ENCODE data around the gene NDUFS7. TPM values are rescaled to one million over a fixed set of nuclear protein-coding genes. Genes with fewer than 3 reads are reported as not detected.

Gene NDUFS7
- polyA plus RNA-seq, 1 donor = 88.4 TPM

DNA sequence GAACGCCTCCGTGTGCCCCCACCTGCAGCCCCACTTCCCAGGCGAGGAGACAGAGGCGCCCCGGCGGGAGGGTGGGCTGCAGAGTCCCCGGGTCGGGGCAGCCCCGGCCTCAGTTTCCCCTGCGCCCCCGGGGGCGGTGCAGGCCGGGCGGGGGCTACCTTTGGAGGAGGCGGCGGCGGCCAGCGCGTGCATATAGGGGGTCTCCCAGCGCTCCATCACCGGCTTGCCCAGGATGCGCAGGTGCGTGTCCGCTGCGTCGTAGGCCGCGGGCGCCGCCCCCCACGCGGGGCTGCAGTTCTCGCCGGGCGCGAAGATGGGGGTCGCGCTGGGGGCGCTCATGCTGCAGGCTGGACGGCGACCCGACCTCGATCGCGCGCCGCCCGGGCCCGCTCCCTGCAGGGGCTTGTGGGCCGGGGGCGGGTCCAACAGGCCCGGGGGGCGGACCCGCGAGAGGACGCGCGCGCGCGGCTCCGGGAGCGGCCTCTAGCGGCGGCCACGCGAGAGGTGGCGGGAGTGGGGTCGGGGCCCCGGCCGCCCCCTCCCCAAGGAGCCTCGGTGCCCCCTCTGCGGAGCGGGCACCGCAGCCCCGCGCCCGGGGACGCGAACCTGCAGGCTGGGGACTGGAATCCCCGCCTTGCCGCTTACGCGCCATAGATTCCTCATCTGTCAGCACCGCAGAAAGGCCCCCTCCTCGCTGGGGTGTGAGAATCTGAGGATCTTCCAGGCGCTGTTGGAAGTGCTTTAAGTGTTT lies 17.6 kb downstream of the NDUFS7 start, which contains the start of gene GAMT:
Gene GAMT, minus strand, starts transcription at position 405 of the 751 bp plus-strand sequence. Its CDS starts 66 bp downstream, at position 339.
- peak; percentile 53 for DNase-seq

DNA sequence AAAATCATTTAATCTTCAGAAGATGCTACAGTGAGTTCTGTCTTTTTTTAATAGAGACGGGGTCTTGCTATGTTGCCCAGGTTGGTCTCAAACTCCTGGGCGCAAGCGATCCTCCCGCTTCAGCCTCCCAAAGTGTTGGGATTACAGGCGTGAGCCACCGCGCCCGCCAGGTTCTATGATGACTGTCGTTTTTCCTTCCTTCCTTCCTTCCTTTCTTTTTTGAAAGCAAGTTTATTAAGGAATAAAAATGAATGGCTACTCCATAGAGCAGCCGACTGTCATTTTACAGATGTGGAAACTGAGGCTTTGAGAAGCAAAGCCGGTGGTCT lies 18.1 kb downstream of the NDUFS7 start:
- DNase-seq = no peak

DNA sequence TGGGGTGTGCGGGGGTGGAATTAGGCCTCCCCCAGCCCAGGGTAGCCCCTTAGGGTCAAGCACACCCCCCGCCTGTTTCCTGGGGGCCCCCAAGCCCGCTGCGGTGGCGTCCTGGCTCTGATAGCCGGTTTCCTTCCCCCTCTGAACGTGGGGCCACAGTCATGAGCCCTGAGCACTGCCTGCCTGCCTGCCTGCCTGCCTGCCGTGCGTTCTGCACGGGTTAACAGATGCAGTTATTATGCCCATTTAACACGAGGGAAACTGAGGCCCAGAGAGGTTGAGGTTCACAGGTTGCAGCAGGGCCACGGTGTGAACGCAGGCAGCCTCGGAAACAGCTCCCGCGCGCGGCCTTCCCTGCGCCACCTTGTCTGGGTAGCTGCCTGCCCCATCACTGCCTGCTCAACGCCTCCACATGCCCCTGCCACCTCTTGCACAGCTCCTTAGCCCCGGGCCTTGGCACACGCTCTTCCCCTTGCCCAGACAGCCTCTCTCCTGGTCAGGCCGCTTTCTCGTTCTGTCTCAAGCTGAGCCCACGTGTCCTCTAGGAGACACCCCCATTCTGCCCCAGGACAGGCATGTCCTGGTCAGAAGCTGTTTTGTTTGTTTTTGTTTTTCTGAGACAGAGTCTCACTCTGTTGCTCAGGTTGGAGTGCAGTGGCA lies 18.8 kb downstream of the NDUFS7 start:
- no peak for DNase-seq

DNA sequence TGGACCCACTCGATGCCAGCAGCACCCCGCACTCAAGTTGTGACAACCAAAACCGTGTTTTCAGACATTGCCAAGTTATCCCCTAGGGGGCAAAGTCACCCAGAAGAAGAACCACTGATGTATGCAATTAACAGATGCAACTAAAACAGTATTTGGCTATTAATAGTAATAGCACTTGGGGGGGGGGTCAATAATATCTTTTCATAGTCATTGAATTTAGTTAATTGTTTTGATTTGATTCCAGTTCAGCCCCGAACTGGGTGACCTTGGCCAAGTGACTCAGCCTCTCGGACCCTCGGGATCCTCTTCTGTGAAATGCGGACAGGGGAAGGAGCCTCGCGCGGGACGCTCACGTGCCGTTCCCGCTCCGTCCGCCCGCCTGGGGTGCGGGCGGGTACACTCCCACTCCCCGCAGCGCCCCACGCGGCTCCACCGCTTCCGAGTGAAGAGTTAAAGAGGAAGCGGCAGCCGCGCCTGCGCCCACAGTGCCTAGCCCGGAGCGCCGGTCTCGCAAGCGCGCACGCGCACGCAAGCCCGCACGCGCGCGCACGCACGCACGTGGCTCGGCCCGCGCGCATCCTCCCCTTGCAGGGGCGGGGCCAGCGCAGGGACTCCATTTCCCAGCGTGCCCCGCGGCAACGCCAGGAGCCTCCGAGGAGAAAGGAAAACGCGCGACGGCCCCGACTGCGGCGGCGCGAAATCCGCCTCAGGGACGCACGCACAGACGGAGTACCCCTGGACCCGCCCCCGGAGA lies 23.2 kb downstream of the NDUFS7 start:
- DNase-seq = peak; percentile 99

DNA sequence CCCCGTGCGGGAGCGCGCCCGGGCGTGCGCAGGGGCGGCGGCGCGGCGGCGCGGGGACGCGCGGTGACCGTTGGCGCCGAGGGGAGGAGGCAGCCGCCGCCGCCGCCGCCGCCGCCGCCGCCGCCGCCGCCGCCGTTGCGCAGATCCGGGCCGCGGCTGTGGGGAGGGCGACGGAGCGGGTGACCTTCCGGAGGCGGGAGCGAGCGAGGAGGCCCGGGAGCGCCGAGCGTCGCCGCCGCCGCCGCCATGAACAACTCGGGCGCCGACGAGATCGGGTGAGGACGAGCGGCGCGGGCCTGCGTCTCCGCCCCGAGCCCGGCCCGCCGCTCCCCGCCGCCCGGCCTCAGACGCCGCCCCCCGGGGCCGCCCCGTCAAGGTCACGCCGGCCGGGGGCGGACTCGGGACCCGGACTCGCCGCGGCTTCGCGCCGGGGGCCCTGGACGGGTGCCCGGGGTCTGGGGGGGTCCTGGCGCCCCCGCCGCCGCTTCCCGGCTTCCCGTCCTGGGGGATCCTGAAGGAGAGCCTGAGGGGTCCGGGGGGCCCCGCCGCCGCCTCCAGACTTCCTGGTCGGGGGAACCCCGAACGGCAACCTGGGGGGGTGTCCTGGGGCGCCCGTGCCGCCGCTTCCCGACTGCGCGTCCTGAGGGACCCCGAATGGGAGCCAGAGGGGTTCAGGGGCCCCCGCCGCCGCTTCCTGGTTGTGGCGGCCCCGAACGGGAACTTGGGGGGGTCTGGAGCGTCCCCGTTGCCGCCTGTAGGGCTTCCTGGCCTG lies 24.0 kb downstream of the NDUFS7 start, which contains the start of gene DAZAP1:
Gene DAZAP1, plus strand, starts transcription at position 59 of the 772 bp plus-strand sequence. Its CDS starts 188 bp downstream, at position 247.
- no peak for DNase-seq

DNA sequence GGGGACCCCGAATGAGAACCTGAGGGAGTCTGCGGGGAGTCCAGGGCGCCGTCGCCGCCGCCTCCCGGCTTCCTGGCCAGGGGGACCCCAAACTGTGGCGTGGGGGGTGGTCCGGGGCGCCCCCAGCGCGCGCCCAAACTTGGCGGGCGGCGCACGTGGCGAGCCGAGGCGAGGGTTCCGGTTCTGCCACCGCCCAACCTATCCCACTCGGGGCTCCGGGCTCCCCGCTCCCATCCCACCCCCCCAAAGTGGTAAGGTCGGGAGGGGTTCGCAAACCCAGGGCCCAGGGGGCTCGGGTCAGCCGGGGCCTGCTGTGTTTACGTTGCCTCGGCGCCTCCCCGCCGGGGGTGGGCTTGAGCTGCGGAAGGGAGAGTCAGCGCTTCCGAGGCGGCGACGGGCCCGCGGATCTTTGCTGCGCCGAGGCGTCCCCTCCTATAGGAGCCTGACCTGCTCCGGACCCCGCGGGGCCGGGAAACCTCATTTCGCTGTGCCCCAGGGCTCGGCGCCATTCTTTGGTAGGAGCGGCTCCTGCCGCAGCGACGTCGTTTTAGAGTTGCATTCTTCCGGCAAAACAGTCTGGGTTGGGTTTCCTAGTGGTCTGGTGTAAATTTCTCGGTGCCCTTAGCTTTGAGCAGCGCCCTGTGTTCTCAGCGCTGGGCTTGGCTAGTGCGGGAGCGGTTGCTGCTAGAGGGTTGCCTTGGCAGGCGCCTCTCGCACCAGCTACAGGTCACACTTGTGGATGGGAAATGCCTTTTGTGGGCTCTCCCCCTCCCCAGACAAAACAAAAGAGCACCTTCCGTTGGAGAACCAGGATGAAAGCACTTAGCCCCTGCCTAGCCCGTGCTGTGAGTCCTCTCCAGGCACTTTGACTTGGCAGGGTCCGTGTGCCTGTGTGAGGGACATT lies 24.8 kb downstream of the NDUFS7 start:
- DNase-seq = peak; percentile 51

DNA sequence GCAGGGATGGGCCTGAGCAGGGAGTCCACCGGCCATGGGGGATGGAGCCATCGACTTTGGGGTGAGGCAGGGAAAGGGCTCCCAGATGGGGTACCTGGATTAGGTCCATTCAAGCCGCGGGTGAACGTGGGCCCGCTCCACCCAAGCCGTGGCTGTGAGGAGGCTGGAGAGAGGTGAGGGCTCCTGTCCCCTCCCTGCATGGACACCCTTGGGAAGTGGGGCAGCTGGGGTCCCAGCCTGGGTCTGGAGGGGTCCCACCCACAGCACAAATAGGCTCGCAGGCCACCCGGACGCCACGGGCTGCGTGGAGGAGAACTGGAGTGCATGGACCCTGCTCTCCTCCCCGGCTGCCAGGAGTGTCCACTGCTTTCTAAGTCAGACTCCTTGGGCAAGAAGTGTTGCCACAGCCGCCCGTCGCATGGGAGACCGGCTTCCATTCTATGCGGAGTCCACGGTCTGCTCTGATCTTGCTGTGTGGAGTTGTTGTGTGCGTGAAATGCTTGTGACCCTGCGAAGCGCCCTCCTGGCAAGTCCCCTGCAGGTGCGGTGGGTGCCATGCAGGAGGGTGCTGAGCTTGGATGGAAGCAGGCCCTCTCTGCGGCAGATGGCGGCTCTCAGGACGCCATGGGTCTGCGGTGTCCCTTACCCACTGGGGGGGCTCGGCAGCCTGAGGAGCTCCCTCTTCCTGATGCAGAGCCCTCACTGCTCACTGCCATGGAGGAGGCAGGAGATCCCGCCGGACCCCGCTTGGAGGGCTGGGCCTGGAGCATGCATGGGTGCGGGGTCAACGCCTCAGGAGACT lies 25.7 kb downstream of the NDUFS7 start:
- DNase-seq = no peak

DNA sequence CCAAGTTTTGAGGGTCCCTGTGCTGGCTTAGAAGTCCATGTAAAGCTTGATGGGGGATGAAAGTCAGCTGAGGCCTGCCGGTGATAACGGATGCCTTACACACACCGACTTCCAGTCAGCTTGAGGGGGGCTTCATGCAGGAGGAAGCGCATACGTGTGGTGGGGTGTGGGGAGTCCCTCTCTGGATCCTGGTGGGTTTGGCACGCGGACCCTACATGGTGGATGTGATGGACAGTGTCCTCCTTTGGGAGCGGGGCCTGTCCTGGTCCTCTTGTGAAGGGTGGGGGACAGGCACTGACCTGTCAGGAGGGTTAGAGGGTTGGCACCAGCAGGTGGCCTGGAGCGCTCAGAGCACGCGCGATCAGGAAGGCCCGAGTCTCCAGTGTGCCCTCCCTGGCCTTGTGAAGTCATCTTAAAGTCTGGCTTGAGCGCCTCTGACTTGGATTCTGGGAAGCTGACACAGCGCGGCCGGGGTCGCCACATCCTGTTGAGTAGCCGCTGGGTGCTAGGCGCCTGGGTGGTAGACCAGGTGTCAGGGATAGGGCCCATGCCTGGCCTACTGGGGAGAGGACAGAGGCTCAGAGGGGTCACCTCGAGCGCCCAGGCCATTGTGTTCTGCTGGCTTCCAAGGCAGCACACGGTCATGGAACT lies 26.6 kb downstream of the NDUFS7 start:
- DNase-seq = no peak

DNA sequence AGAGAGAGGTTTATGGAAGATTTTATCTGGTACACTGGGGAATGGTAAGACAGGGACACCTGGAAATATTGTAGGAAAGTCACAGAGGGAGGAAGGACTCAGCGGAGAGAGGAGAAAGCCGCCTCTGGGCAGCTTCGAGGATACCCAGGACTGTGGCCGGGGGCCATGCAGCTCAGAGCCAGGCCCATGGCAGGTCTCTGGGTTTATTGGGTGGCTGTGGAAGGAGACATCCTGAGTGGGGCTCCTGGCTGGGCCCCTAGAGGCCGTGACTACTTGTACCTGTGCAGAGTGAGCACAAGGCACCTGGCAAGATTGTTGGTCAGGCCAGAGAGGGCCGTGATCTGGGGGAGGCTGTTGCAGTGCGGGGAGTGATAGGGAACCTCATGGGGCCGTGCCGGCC lies 27.1 kb downstream of the NDUFS7 start:
- DNase-seq = no peak

DNA sequence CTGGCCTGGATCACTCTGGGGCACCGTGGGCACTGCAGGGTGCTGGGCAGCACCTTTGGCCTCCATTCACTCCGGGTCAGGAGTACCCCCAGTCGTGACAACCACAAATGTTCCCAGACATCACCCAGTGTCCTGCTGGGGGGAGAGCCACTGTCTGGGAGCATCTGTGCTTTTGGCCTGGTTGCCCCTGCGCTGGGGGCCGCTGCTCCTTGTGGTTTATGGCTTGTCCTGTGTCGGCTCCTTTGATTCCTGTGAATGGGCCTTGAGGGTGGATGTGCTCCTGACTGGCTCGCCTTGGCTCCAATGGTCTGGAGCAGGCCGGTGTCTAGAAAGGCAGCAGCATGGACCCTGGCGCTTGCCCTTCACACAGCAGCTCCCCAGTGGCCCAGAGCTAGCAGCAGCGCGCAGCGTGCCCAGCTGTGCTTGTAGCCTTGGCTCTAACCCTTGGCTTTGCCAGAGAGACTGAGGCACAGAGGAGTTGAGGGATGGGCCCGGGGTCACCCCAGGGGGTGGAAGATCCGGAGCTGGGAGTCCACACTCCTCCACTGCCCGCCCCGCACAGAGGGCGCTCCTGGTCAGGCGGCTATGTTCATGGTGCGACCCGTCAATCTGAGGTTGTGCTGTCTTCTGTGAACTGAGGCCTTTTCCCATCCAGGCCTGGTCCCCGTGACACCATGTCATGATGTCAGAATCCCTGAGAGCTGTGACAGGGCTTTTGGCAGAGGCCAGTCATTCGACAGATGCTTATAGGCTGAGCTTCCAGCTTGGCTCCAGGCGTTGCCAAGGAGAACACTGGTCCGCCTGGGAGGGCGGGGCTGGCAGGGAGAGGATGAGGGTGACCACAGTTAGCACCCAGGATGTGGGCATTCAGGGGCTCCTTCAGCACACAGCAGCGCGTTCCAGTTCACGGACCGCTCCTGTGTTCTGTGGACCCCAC lies 27.8 kb downstream of the NDUFS7 start:
- DNase-seq = peak; percentile 53

DNA sequence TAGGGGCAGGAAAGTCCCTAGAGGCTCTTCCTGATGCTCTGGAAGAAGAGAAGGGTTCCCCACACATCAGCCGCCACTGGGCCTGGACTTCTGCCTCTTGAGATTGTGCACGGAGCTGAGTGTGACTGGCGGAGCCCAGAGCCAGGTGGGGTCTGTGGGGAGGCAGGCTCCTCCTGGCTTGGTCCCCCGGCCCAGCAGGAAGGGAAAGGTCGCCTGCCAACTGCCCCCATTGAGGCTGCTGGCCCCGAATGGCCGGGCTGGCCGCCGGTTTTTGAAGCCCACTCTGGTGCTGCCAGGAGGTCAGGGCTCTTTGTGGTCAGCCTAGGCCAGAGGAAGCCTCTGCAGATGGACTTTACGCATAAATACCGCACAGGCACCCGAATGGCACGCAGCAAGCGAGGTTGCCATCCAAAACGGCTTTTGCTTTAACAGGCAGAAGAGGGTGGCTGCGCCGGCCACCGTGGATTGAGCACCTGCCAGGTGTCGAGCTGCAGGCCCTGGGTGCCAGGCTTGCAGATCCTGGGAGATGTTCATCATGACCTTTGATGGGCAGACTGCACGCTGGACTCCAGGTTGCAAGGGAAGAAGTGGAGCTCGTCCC lies 28.7 kb downstream of the NDUFS7 start:
- DNase-seq = no peak

DNA sequence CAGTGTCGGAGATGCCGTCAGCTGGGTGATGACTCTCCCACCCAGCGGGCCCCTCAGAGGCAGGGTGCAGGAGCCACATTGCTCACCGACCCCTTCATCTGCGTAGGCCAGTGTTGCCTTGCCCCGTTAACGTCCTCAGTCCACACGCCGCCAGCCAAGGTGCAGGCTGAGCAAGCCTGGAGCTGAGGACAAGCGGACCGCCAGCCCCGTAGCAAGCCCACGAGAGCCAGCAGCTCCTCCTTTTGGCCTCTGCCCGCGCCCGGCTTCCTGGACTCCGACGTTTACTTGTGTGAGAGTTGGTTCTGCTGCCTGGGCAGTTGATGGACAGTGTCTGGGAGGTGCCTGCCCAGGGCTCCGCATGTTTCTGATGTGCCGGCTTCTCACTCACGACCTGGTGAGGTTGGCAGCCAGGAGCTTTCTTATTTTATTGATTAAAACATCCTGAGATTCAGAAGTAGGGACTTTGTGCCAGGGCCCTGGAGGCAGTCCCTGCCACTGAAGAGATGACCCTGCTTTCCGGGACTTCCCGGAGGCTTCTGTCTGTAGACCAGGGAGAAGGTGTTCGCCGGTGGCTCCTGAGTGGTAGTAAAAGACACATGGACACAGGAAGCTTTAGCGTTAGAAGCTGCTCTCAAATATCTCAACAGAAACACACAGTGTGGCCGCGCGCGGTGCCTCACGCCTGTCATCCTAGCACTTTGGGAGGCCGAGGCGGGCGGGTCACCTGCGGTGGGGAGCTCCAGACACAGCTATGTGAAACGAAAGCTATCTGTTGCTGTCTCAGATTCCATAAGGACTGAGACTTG lies 29.5 kb downstream of the NDUFS7 start:
- DNase-seq = no peak

DNA sequence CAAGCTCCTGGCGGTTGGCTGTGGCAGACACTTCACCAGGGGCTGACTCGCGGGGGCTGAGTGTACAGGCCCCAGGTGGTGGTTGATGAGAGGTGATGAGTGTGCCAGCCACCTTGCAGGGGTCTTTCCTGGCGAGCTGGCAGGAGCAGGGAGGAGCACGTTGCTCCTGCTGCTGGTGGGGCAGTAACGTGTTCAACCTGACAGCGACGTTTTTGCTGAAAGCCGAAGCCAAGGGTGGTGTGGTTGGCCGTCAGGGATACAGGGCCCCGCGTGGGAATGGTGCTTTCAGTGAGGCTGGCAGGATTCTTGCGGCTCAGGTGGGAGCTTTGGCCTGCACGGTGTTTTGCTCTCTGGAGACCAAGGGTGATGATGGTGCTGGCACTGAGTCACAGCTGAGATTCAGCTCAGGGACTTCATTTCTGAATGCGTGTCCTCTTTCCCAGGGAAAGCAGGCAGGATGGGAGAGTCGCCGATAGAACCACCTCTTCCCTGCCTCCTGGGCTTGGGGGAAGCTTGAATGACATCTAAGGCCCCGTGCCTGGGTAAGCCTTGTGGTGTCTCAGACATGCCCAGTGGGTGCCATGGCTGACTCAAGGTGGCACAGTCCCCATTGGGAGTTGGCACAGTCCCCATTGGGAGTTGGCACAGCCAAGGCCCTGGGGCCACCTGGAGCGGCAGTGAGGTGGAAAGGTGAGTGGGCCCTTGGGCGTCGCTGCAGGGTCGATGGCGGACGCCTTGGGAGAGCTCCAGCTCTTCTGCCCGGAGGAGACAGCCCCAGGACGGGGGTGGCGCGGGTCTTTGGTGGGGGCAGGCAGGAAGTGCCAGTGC lies 32.5 kb downstream of the NDUFS7 start:
- no peak for DNase-seq

DNA sequence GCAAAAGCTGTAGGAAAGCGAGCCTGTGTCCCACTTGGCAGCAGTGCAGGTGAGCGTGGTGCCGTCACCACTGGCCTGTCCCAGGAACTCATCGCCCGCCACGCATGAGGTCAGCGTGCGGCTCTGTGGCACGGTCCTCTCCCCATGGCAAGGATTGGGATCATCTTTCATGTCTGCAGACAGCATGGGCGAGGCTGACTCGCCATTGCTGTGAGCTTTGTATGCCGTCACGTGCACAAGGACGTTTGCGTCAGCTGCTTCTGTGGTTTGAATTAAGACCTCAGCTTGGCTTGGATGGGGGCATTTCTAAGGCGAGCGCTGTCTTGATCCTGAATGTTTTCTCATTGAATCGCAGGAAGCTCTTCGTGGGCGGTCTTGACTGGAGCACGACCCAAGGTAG lies 33.4 kb downstream of the NDUFS7 start:
- DNase-seq = no peak

DNA sequence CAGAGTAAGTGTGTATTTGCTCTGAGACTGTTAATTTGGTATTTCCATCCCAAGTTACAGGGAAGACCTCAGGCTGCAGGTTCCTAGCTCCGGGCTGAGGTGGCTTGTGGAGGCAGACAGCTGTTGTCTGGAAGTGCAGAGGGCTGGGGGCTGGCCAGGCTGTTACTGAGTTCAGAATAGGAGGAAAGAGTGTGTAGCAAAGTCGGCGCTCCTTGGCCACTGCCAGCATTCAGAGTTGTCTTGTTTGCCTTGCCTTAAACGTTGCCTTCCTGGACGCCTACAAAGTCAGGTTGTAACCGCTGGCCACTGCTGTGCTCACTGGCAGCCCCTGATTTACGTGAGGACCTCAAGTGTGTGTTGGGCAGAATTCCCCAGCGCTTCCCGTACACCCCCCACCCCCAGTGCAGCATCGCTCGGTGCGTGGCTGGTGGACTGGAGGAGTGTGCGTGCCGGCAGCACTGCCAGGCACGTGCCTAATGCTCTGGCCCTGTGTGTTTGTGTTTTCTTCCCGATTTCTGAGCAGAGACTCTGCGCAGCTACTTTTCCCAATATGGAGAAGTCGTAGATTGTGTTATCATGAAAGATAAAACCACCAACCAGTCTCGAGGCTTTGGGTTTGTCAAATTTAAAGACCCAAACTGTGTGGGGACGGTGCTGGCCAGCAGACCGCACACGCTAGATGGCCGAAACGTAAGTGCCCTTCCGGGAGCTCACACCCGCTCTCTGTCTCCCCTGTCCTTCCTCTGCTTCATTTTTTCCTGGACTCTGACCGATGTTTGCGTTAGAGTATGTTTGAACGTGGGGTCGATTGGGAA lies 34.2 kb downstream of the NDUFS7 start:
- DNase-seq = no peak

DNA sequence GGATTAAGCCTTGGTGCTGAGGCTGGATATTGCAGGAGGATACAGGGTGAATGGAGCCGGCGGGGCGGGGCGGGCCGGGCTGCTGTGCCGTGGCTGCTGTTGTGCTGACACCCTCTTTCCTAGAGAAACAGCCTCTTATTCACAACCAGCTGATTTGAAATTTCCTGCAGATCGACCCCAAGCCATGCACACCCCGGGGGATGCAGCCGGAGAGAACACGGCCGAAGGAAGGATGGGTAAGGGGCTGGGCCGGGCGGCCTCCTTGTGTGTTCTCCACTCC lies 34.7 kb downstream of the NDUFS7 start:
- no peak for DNase-seq
